Measurements from ENCODE around the gene MYG1. TPM values are rescaled to one million over a fixed set of nuclear protein-coding genes. Genes with fewer than 3 reads are reported as not detected.

MYG1 gene
- total RNA-seq (2016; rRNA removed; fragmentation: Illumina TruSeq; extraction: Trizol) (58.0 and 62.6 TPM in 2 replicates), polyA plus RNA-seq (2011; rRNA removed) (38.6 and 40.7 TPM in 2 replicates), polyA minus RNA-seq (2011; rRNA and poly(A)+ RNA removed; ENCODE audit: low replicate concordance) (43.6 and 97.4 TPM in 2 replicates), Bru-seq, nascent RNA (percentile 64 among the genes with signal in this experiment), BruChase-seq, experiment 1, labeled RNA remaining after a 6-hour chase (percentile 77 among the genes with signal in this experiment), BruChase-seq, experiment 2, labeled RNA remaining after a 2-hour chase (percentile 73 among the genes with signal in this experiment)
- total RNA-seq (2016; cell fraction: cytosol; rRNA removed; fragmentation: Illumina TruSeq; extraction: Trizol; ENCODE audit: low read depth): 35.2 and 36.5 TPM in 2 replicates
- 58.1 and 59.2 TPM in 2 replicates for total RNA-seq (2016; cell fraction: insoluble cytoplasmic fraction; rRNA removed; fragmentation: Illumina TruSeq; extraction: Trizol)
- 45.1 and 51.7 TPM in 2 replicates for total RNA-seq (2016; cell fraction: membrane; rRNA removed; fragmentation: Illumina TruSeq; extraction: Trizol)
- total RNA-seq (2016; cell fraction: nucleus; rRNA removed; fragmentation: Illumina TruSeq; extraction: Trizol): 28.7 and 35.7 TPM in 2 replicates
- polyA plus RNA-seq (2011; cell fraction: cytosol; rRNA removed): 42.9 and 57.6 TPM in 2 replicates
- 32.2 and 36.0 TPM in 2 replicates for polyA plus RNA-seq (2011; cell fraction: nucleus; rRNA removed)
- polyA plus RNA-seq (2012): 21.3 and 34.6 TPM in 2 replicates
- 38.0 and 47.5 TPM in 2 replicates for polyA plus RNA-seq (2016; cell fraction: cytosol; fragmentation: Illumina TruSeq; extraction: Trizol; ENCODE audit: low read depth)
- polyA plus RNA-seq (2016; cell fraction: insoluble cytoplasmic fraction; fragmentation: Illumina TruSeq; extraction: Trizol; ENCODE audit: low read depth): 49.2 and 59.1 TPM in 2 replicates
- 39.2 and 41.9 TPM in 2 replicates for polyA plus RNA-seq (2016; cell fraction: membrane; fragmentation: Illumina TruSeq; extraction: Trizol; ENCODE audit: low read depth)
- 54.0 and 73.0 TPM in 2 replicates for polyA plus RNA-seq (2016; cell fraction: nucleus; fragmentation: Illumina TruSeq; extraction: Trizol; ENCODE audit: insufficient read depth, low read depth)
- polyA minus RNA-seq (2011; cell fraction: cytosol; rRNA and poly(A)+ RNA removed): 15.0 and 19.7 TPM in 2 replicates
- 8.8 and 14.4 TPM in 2 replicates for polyA minus RNA-seq (2011; cell fraction: nucleus; rRNA and poly(A)+ RNA removed)
- long read RNA-seq, experiment 1, transcript C12orf10-201 (7 exons, 1,192 nt): major isoform, 42 of 57 reads
- long read RNA-seq, experiment 1, transcript C12orf10-205 (6 exons, 1,369 nt): minor isoform, 11 of 57 reads
- long read RNA-seq, experiment 1, partial matches to known transcripts: 0 of 57 reads
- long read RNA-seq, experiment 1, other reads (novel, unspliced or antisense): 1 of 57 reads
- long read RNA-seq, experiment 2, transcript C12orf10-201 (7 exons, 1,192 nt): major isoform, 54 of 80 reads
- long read RNA-seq, experiment 2, transcript C12orf10-205 (6 exons, 1,369 nt): minor isoform, 9 of 80 reads
- long read RNA-seq, experiment 2, partial matches to known transcripts: 3 of 80 reads
- long read RNA-seq, experiment 2, other reads (novel, unspliced or antisense): 6 of 80 reads

DNA sequence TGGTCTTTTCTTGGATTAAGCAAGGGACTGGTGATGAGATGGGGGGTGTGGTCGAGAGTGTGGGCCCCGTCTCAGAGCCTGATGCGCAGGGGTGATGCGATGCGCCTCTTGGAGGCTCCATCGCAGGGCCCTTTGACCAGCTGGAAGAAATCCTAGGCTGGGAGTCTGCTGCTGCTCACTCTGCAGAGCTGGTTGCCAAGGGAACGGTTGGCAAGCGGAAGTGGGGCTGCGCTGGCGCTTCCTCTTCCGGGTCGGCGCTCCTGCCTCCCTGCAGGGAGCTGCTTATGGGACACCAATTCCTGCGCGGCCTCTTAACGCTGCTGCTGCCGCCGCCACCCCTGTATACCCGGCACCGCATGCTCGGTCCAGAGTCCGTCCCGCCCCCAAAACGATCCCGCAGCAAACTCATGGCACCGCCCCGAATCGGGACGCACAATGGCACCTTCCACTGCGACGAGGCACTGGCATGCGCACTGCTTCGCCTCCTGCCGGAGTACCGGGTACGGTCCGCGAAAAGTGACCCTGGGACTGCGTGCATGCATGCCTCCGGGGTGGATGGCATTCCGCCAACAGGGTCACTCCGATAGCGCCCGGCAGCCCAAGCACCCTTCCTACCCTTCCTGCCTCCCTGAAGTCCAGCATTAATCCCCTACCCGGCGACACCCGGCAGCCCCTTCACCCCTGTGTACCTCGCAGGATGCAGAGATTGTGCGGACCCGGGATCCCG is at the start of gene MYG1:
Gene MYG1 (plus strand): TSS at position 242 of the 727 bp plus-strand sequence. CDS start 43 bp downstream, at position 285.
- H2AFZ ChIP-seq (ENCODE audit: low read length): no peak within 1 kb of the TSS
- no TSS peak for BruUV-seq (replicated peaks)
- intact Hi-C loops (cut with micrococcal nuclease; ENCODE audit: unreplicated experiment) (loop anchor here (5.0 kb wide), 1 partner anchor 77 kb away; no protein-coding TSS in a partner anchor), in situ Hi-C loops (cut with HindIII; ENCODE audit: extremely low pct_ligation_motif_present, low pct_unique_long_range_greater_than_20kb) (no loop called here)
- peaks cover 39% of the 10 kb centered on the region for H3K79me2 ChIP-seq (ENCODE audit: insufficient read depth, low read length)
- peak; percentile 32 for FAIRE-seq
- peak within 1 kb of the TSS; percentile 81 for H3K27ac ChIP-seq (ENCODE audit: extremely low read length, insufficient read depth, low read length)
- 21% methylated on average over 8 of the region's 51 CpGs for WGBS (ENCODE audit: low lambda C conversion rate)
- H4K20me1 ChIP-seq (ENCODE audit: insufficient read depth, low read length): no peaks in the 10 kb centered on the region
- H3K4me2 ChIP-seq (ENCODE audit: low read depth, low read length): peak within 1 kb of the TSS; percentile 94
- peak; percentile 88 for ATAC-seq
- peaks cover 3 to 21% of the 10 kb centered on the region in 2 experiments for H3K36me3 ChIP-seq (replicated peaks in 1 of 2; ENCODE audit: control insufficient read depth in 1 of 2, insufficient read depth in 2 of 2, low read length in 2 of 2)
- H3K9ac ChIP-seq (ENCODE audit: insufficient read depth, low read depth, low read length): peak within 1 kb of the TSS; percentile 86
- H3K4me1 ChIP-seq (ENCODE audit: insufficient read depth, low read length): peaks cover 73% of the 10 kb centered on the region
- CTCF ChIA-PET (ENCODE audit: low intra/inter-chr PET ratio, low total read pairs): no interaction called here
- peak; percentile 89 for DNase-seq (ENCODE audit: low spot score)
- no peaks in the 10 kb centered on the region for H3K9me3 ChIP-seq (ENCODE audit: low read length)
- H3K27me3 ChIP-seq (ENCODE audit: control insufficient read depth in 1 of 2, insufficient read depth in 2 of 2, low read length in 2 of 2): peaks cover 0 to 4% of the 10 kb centered on the region in 2 experiments; a peak in 1 of 5 replicates
- POLR2A ChIA-PET: interaction anchor here (0.6 to 3.2 kb wide), 10 partner anchors 22 to 293 kb away, joined by 3 to 58 read pairs (median 4); partner anchors contain the start of genes AAAS, CSAD, PRR13 and SP1
- peak within 1 kb of the TSS; percentile 85 to 96 (median 86) for H3K4me3 ChIP-seq (replicated peaks in 1 of 3; ENCODE audit: insufficient read depth in 1 of 3, low read depth in 2 of 3, low read length in 3 of 3)
- TF ChIP-seq NFYC (CRISPR knock-in tag; IDR thresholded peaks at IDR 0.05) (0 out of 2 replicates have a peak, but pooled peaks have one; percentile 31), ELF1 (CRISPR knock-in tag; IDR thresholded peaks at IDR 0.05) (peak; percentile 92), ZNF7 (CRISPR knock-in tag; IDR thresholded peaks at IDR 0.05) (peak; percentile 98), TRAFD1 (CRISPR knock-in tag; IDR thresholded peaks at IDR 0.05; ENCODE audit: borderline replicate concordance) (peak; percentile 37; the same call in 1 of the 2 replicates), ZNF563 (CRISPR knock-in tag; IDR thresholded peaks at IDR 0.05) (peak; percentile 79; the same call in 1 of the 2 replicates), NRL (CRISPR knock-in tag; IDR thresholded peaks at IDR 0.05; ENCODE audit: borderline replicate concordance) (peak; percentile 74; the same call in 1 of the 2 replicates), ZNF777 (CRISPR knock-in tag; IDR thresholded peaks at IDR 0.05) (0 out of 2 replicates have a peak, but pooled peaks have one; percentile 20), KDM3A (CRISPR knock-in tag; IDR thresholded peaks at IDR 0.05; ENCODE audit: low read depth) (peak; percentile 23; the same call in 1 of the 2 replicates), SRSF4 (IDR thresholded peaks at IDR 0.05; ENCODE audit: low read depth, low read length, poor library complexity, severe bottlenecking) (no peak), ZFP36 (IDR thresholded peaks at IDR 0.05; ENCODE audit: borderline replicate concordance, low read depth, low read length, partially characterized antibody) (no peak), ZNF232 (CRISPR knock-in tag; IDR thresholded peaks at IDR 0.05; ENCODE audit: borderline replicate concordance) (peak; percentile 41; the same call in 1 of the 2 replicates), ZNF605 (CRISPR knock-in tag; IDR thresholded peaks at IDR 0.05) (peak; percentile 31; the same call in 1 of the 2 replicates), HNRNPL (IDR thresholded peaks at IDR 0.05; ENCODE audit: low read depth, low read length) (0 out of 2 replicates have a peak, but pooled peaks have one; percentile 68)

All from HepG2 (cell line).